Measurements from ENCODE around the gene NWD2.

GRCh38 chr4:37268319-37268718, 23.8 kb downstream of the NWD2 start:
- no peak for TF ChIP-seq CTCF (IDR thresholded peaks at IDR 0.05)
- TF ChIP-seq EP300 (IDR thresholded peaks at IDR 0.05), result no peak

All from gastroesophageal sphincter (tissue), 3 donors.